SK-N-SH (cell line): ENCODE results near the gene DACH1. TPM values are rescaled to one million over a fixed set of nuclear protein-coding genes. Genes with fewer than 3 reads are reported as not detected.

ENCODE experiments used
- CTCF ChIA-PET: fragments of 300-600, 350-600 bp; formaldehyde crosslinking; extraction: SDS; loops from one replicate; lab custom pipeline; 2021; lab: Yijun Ruan, JAX
- POLR2A ChIA-PET: fragments of 350-600 bp; sonication (Branson Sonifier 250); formaldehyde crosslinking; extraction: SDS; loops from one replicate; lab custom pipeline; 2020; ENCODE audit warnings: antibody characterized with exemption, inconsistent platforms; lab: Yijun Ruan, JAX
- DNase-seq: peaks from one replicate; pipeline ENCODE4 v3.0.0; 2012
- H2AFZ ChIP-seq: fragments of 200-600 bp; sonication (generic); 2 replicates; pipeline ENCODE4 v1.8.1; 2016; ENCODE audit warnings: antibody characterized with exemption, mild to moderate bottlenecking, low read depth
- H3F3A ChIP-seq: fragments of 200-600 bp; sonication (generic); replicated peaks from 2 replicates; pipeline ENCODE3; 2016; ENCODE audit warnings: antibody characterized with exemption, mild to moderate bottlenecking; ENCODE audit not compliant: insufficient read depth
- H3K27ac ChIP-seq, 2 experiments: fragments of 200-500 bp in 1 of 2; fragments of 200-600 bp in 1 of 2; sonication (Bioruptor generic) in 1 of 2; sonication (generic), shearing (Covaris generic) in 1 of 2; 2 replicates each; pipeline versions ENCODE4 v1.5.1 to v1.6.1; 2014 to 2016; ENCODE audit warnings: low read depth in 2 of 2, inconsistent platforms in 1 of 2, low read length in 1 of 2, mild to moderate bottlenecking in 1 of 2, mixed read lengths in 1 of 2
- H3K27me3 ChIP-seq: fragments of 200-600 bp; sonication (generic), shearing (Covaris generic); 2 replicates; pipeline ENCODE4 v1.6.1; 2016; ENCODE audit warnings: mixed run types; ENCODE audit not compliant: insufficient read depth
- H3K36me3 ChIP-seq, 2 experiments: fragments of 200-500 bp in 1 of 2; fragments of 200-600 bp in 1 of 2; sonication (Bioruptor generic) in 1 of 2; sonication (generic) in 1 of 2; replicated peaks in 1 of 2; 2 replicates each; pipeline versions ENCODE3 to v1.5.1; 2014 to 2016; ENCODE audit warnings: low read length in 1 of 2, mild to moderate bottlenecking in 1 of 2; ENCODE audit not compliant: insufficient read depth in 2 of 2, control insufficient read depth in 1 of 2
- H3K4me1 ChIP-seq, 2 experiments: fragments of 200-500 bp in 1 of 2; fragments of 200-600 bp in 1 of 2; sonication (Bioruptor generic) in 1 of 2; sonication (generic), shearing (Covaris generic) in 1 of 2; 2 replicates each; pipeline versions ENCODE4 v1.5.1 to v1.6.1; 2014 to 2016; ENCODE audit warnings: low read depth in 1 of 2, low read length in 1 of 2, mixed run types in 1 of 2; ENCODE audit not compliant: insufficient read depth in 2 of 2, control insufficient read depth in 1 of 2
- H3K4me2 ChIP-seq: fragments of 200-600 bp; sonication (generic), shearing (Covaris generic); 2 replicates; pipeline ENCODE4 v1.6.1; 2017; ENCODE audit warnings: mixed run types
- H3K4me3 ChIP-seq, 2 experiments: fragments of 200-500 bp in 1 of 2; fragments of 200-600 bp in 1 of 2; sonication (Bioruptor generic) in 1 of 2; sonication (generic), shearing (Covaris generic) in 1 of 2; 2 replicates each; pipeline versions ENCODE4 v1.5.1 to v1.8.1; 2014 to 2016; ENCODE audit warnings: low read depth in 2 of 2, inconsistent platforms in 1 of 2, low read length in 1 of 2, mild to moderate bottlenecking in 1 of 2, mixed read lengths in 1 of 2, moderate library complexity in 1 of 2
- H3K79me2 ChIP-seq: fragments of 200-600 bp; sonication (generic); 2 replicates; pipeline ENCODE4 v1.8.1; 2017; ENCODE audit warnings: mild to moderate bottlenecking; ENCODE audit not compliant: insufficient read depth
- H3K9ac ChIP-seq: fragments of 200-600 bp; sonication (generic); 2 replicates; pipeline ENCODE4 v1.6.1; 2017; ENCODE audit warnings: mixed run types
- H3K9me2 ChIP-seq: fragments of 200-600 bp; sonication (generic); 2 replicates; pipeline ENCODE4 v1.6.1; 2017; ENCODE audit warnings: mixed run types
- H3K9me3 ChIP-seq: fragments of 200-600 bp; sonication (generic); 2 replicates; pipeline ENCODE4 v1.6.1; 2017; ENCODE audit warnings: mixed run types, mild to moderate bottlenecking, moderate library complexity
- H4K20me1 ChIP-seq: fragments of 200-600 bp; sonication (generic); 2 replicates; pipeline ENCODE4 v1.6.1; 2017; ENCODE audit warnings: mild to moderate bottlenecking, mixed run types; ENCODE audit not compliant: insufficient read depth
- EP300 ChIP-seq, 2 experiments: IDR thresholded peaks; 2 replicates each; pipeline versions ENCODE4 v1.4.0 to v1.6.1; 2012; ENCODE audit warnings: borderline replicate concordance in 1 of 2, low read depth in 1 of 2, low read length in 1 of 2
- FOSL2 ChIP-seq: IDR thresholded peaks from 2 replicates; pipeline ENCODE4 v1.4.0; 2012; ENCODE audit warnings: low read depth, mild to moderate bottlenecking, moderate library complexity, borderline replicate concordance
- FOXJ3 ChIP-seq: sonication (generic); formaldehyde crosslinking; IDR thresholded peaks from 2 replicates; pipeline ENCODE4 v1.5.1; 2020; ENCODE audit warnings: mild to moderate bottlenecking, missing genetic modification reagents
- GABPA ChIP-seq: IDR thresholded peaks from 2 replicates; pipeline ENCODE4 v1.4.0; 2012; ENCODE audit warnings: low read depth, mild to moderate bottlenecking
- GATA2 ChIP-seq: sonication (generic); formaldehyde crosslinking; IDR thresholded peaks from 2 replicates; pipeline ENCODE4 v1.5.0; 2020; ENCODE audit warnings: mild to moderate bottlenecking, missing genetic modification reagents
- IRF3 ChIP-seq: fragments of 150-350 bp; IDR thresholded peaks from 2 replicates; pipeline ENCODE4 v1.6.1; 2016; ENCODE audit warnings: mild to moderate bottlenecking, low read depth, low read length
- NRF1 ChIP-seq: IDR thresholded peaks from 2 replicates; pipeline ENCODE4 v1.6.1; 2012; ENCODE audit warnings: low read depth, mild to moderate bottlenecking, low read length
- RCOR1 ChIP-seq: fragments of 150-350 bp; IDR thresholded peaks from 2 replicates; pipeline ENCODE4 v1.6.1; 2017; ENCODE audit warnings: antibody characterized with exemption, low read length
- REST ChIP-seq: IDR thresholded peaks from 2 replicates; pipeline ENCODE4 v1.6.1; 2012; ENCODE audit warnings: mild to moderate bottlenecking, low read depth, low read length, moderate library complexity
- RFX5 ChIP-seq: IDR thresholded peaks from 2 replicates; pipeline ENCODE4 v1.6.1; 2012; ENCODE audit warnings: mild to moderate bottlenecking, improper control_type of control experiment, low read length
- SMC3 ChIP-seq: IDR thresholded peaks from 2 replicates; pipeline ENCODE4 v1.6.1; 2012; ENCODE audit warnings: low read depth, low read length, improper control_type of control experiment
- TAF1 ChIP-seq: IDR thresholded peaks from 2 replicates; pipeline ENCODE4 v1.6.1; 2012; ENCODE audit warnings: low read depth, mild to moderate bottlenecking, low read length, moderate library complexity, borderline replicate concordance
- TCF12 ChIP-seq: IDR thresholded peaks from 2 replicates; pipeline ENCODE4 v1.4.0; 2012
- TEAD4 ChIP-seq: IDR thresholded peaks from 2 replicates; pipeline ENCODE4 v1.4.0; 2012; ENCODE audit warnings: mild to moderate bottlenecking, borderline replicate concordance; ENCODE audit not compliant: insufficient read depth
- USF1 ChIP-seq: IDR thresholded peaks from 2 replicates; pipeline ENCODE4 v1.4.0; 2012; ENCODE audit warnings: low read depth, borderline replicate concordance
- polyA plus RNA-seq, 3 experiments: library from polyadenylated mRNA; depleted of rRNA; stranded (reverse); fragments of >200 nt; gene quantifications; 2 replicates each; pipeline ENCODE4 v1.2.3, GENCODE V29; 2012

DACH1 gene
- polyA plus RNA-seq, 1 of the 3 experiments (the other 2 are of a cell fraction): 0.21 TPM

- CTCF ChIA-PET: no interaction called here
- no peaks in the 10 kb centered on the region for H3F3A ChIP-seq
- DNase-seq: no peak
- POLR2A ChIA-PET: no interaction called here
- H3K27ac ChIP-seq: no peak overlapping the region
- no peak overlapping the region for H3K9ac ChIP-seq
- H2AFZ ChIP-seq: no peak overlapping the region
- no peak overlapping the region for H3K4me3 ChIP-seq
- no peak for TF ChIP-seq TAF1
- TF ChIP-seq FOSL2: no peak
- TF ChIP-seq NRF1: no peak
- no peak for TF ChIP-seq EP300 (IDR thresholded peaks at IDR 0.05; ENCODE audit: borderline replicate concordance in 1 of 2, low read depth in 1 of 2, low read length in 1 of 2)
- no peak for TF ChIP-seq REST
- no peak for TF ChIP-seq SMC3
- no peak for TF ChIP-seq TEAD4
- no peak for TF ChIP-seq GABPA
- no peak for TF ChIP-seq RCOR1
- TF ChIP-seq IRF3: no peak
- no peak for TF ChIP-seq GATA2 (CRISPR knock-in tag)
- TF ChIP-seq FOXJ3 (CRISPR knock-in tag): no peak
- TF ChIP-seq TCF12: no peak
- no peak for TF ChIP-seq RFX5
- TF ChIP-seq USF1: no peak
- TF ChIP-seq, all 33 proteins: peak for 0
- H3K79me2 ChIP-seq: no peaks in the 10 kb centered on the region
- H3K4me1 ChIP-seq: no peaks in the 10 kb centered on the region
- H4K20me1 ChIP-seq: no peaks in the 10 kb centered on the region
- H3K9me3 ChIP-seq: no peaks in the 10 kb centered on the region; the same call in 1 of the 2 replicates
- 0 out of 2 replicates have a peak, but pooled peaks cover 4% of the 10 kb centered on the region for H3K9me2 ChIP-seq
- no peaks in the 10 kb centered on the region for H3K36me3 ChIP-seq
- no peak overlapping the region for H3K4me2 ChIP-seq
- no peaks in the 10 kb centered on the region for H3K27me3 ChIP-seq
These were observed 470.9 kb downstream of the DACH1 start for GRCh38 chr13:71396149-71396548.
